Measurements from ENCODE around the gene INSRR.

INSRR gene

GRCh38 chr1:156804572-156805243, 54.2 kb downstream of the INSRR start:
- DNase-seq (ENCODE audit: low spot score): no peak

GRCh38 chr1:156804026-156804425, 54.9 kb downstream of the INSRR start:
- no peak for DNase-seq (ENCODE audit: low spot score)

GRCh38 chr1:156803086-156803851, 55.6 kb downstream of the INSRR start:
- no peak for DNase-seq (ENCODE audit: low spot score)

- DNase-seq (ENCODE audit: low spot score): no peak
These were observed 56.4 kb downstream of the INSRR start for GRCh38 chr1:156802421-156802935.

DNA sequence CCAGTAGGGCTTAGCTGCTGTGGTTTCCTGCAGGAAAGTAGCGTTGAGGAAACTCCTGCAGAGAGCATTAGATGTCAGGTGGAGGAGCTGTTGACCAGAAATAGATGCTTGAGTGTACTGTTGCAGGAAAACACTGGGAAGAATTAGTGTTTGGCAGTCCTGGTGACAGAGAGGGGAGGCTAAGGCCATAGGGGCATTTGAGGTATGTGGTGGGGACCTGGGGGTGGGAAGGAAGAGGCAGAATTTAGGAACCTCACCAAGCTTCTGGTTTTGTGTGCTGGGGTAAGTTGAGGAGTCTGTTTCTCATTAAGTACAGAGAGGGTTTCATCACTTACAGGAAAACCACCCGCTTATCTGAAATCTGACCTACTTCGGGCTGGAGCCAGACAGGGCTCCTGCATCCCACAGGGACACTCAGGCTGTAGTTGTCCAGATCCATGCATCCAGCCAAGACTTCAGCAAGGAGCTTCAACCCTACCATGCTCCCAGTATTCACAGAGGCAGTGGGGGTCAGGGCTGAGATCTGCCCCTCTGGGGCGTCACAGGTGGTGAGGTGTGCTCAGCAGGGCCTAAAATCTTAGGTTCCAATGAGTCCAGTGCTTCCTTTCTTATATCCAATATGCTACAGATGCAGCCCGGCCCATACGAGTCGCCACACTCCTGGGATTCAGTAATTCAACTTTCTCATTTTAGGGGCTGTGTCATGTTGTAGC, 57.4 kb downstream of the INSRR start:
- no peak for DNase-seq (ENCODE audit: low spot score)

DNA sequence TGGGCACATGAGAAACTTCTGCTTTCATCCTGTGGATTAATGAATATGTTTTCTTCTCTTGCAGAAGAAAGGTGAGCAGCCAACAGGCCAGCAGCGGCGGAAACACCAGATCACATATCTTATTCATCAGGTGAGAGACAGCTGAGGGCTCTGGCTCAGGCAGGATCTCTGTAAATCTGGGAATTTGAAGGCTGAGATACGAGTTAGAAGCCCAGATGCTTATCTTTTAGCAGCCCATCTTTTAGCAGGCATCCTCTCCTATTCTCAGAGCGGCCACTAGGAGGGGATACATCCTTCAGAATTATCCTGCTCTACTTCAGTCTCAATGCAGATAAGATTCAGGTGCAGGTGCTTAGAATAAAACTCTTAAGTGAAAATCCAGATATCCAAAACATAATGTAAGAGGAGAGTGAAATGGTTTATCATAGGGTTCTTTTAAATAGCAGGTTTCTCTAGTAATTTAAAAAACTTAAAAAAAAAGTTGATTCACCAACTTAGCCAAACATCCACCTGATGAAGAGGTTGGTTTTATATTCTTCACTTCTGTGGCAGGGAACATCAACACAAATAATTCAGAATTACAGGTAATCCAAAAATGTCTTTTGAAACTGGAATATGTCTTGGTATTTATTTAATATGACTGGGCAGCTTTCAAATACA, 61.6 kb downstream of the INSRR start:
- no peak for DNase-seq (ENCODE audit: low spot score)

- DNase-seq (ENCODE audit: low spot score): no peak
These were observed 62.4 kb downstream of the INSRR start for GRCh38 chr1:156796340-156797097.

- DNase-seq (ENCODE audit: low spot score): no peak
These were observed 63.1 kb downstream of the INSRR start for GRCh38 chr1:156795787-156796186.

DNA sequence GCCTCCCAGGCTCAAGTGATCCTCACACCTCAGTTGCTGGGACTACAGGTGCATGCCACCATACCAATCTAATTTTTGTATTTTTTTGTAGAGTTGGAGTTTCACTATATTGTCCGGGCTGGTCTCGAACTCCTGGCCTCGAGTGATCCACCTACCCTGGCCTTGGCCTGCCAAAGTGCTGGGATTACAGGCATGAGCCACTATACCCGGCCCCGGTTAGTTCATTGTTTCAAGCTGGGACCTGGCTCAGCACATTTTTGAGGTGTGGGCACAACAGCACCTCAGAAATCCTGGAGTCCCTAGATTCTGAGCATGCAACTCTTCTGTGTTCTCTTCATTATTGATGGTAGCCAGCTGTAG, 63.6 kb downstream of the INSRR start:
- DNase-seq (ENCODE audit: low spot score): no peak

GRCh38 chr1:156794506-156795373, 64.2 kb downstream of the INSRR start:
- DNase-seq (ENCODE audit: low spot score): no peak

Measured in left forelimb (tissue), 1 donor.